Measurements from ENCODE around the gene ELFN2. TPM values are rescaled to one million over a fixed set of nuclear protein-coding genes. Genes with fewer than 3 reads are reported as not detected.

The ELFN2 gene
- total and polyA plus RNA-seq, 8 donors = 0.70 to 4.9 (median 1.5) TPM

GRCh38 chr22:37460684-37461083, 33.4 kb upstream of the ELFN2 start:
- H3K4me1 ChIP-seq = peaks cover 0 to 3% of the 10 kb centered on the region in 2 donors
- no peaks in the 10 kb centered on the region for H3K9me3 ChIP-seq
- intact Hi-C loops (cut with DNase I) = no loop called here
- peaks cover 0 to 2% of the 10 kb centered on the region in 2 donors for H3K36me3 ChIP-seq
- ATAC-seq (no peak), DNase-seq (no peak)
- TF ChIP-seq CTCF (IDR thresholded peaks at IDR 0.05) = no peak
- H3K27ac ChIP-seq = no peak overlapping the region
- H3K27me3 ChIP-seq = peaks cover 0 to 22% of the 10 kb centered on the region in 2 donors
- no peak overlapping the region for H3K4me3 ChIP-seq

GRCh38 chr22:37459206-37459605, 31.9 kb upstream of the ELFN2 start:
- Histone ChIP-seq H3K36me3 (no peaks in the 10 kb centered on the region), H3K27ac (no peak overlapping the region), H3K4me3 (no peak overlapping the region), H3K4me1 (peaks cover 0 to 5% of the 10 kb centered on the region in 2 donors), H3K9me3 (no peaks in the 10 kb centered on the region), H3K27me3 (peaks cover 0 to 26% of the 10 kb centered on the region in 2 donors)
- DNase-seq = no peak
- intact Hi-C loops (cut with DNase I) = loop anchor here in 1 of 2 donors (10.0 kb wide), 1 partner anchor 144 kb away; no protein-coding TSS in a partner anchor
- TF ChIP-seq CTCF (IDR thresholded peaks at IDR 0.05) = no peak
- no peak for ATAC-seq

GRCh38 chr22:37457093-37457893, 30.0 kb upstream of the ELFN2 start:
- TF ChIP-seq CTCF (IDR thresholded peaks at IDR 0.05) = peak; percentile 82 to 93
- peak; percentile 84 for ATAC-seq
- H3K27me3 ChIP-seq = peaks cover 0 to 23% of the 10 kb centered on the region in 2 donors
- H3K4me3 ChIP-seq = no peak overlapping the region
- no peaks in the 10 kb centered on the region for H3K9me3 ChIP-seq
- H3K36me3 ChIP-seq = no peaks in the 10 kb centered on the region
- no peak overlapping the region for H3K27ac ChIP-seq
- peak; percentile 27 to 91 (median 71) for DNase-seq
- H3K4me1 ChIP-seq = peaks cover 0 to 5% of the 10 kb centered on the region in 2 donors
- intact Hi-C loops (cut with DNase I) = loop anchor here in 1 of 2 donors (10.0 kb wide), 1 partner anchor 142 kb away; no protein-coding TSS in a partner anchor

- TF ChIP-seq CTCF (IDR thresholded peaks at IDR 0.05) = no peak
- Histone ChIP-seq H3K27ac (no peak overlapping the region), H3K9me3 (no peaks in the 10 kb centered on the region), H3K27me3 (peaks cover 0 to 18% of the 10 kb centered on the region in 2 donors), H3K4me3 (no peak overlapping the region), H3K4me1 (peaks cover 0 to 5% of the 10 kb centered on the region in 2 donors), H3K36me3 (no peaks in the 10 kb centered on the region)
- intact Hi-C loops (cut with DNase I) = loop anchor here in 1 of 2 donors (10.0 kb wide), 1 partner anchor 142 kb away; no protein-coding TSS in a partner anchor
- ATAC-seq (no peak), DNase-seq (peak in 1 of 4 donors; percentile 62)
Observed at GRCh38 chr22:37456346-37456745, 29.1 kb upstream of the ELFN2 start.

- H3K4me1 ChIP-seq = peaks cover 0 to 5% of the 10 kb centered on the region in 2 donors
- no peaks in the 10 kb centered on the region for H3K9me3 ChIP-seq
- no peak overlapping the region for H3K4me3 ChIP-seq
- peak in 1 of 4 donors; percentile 26 for DNase-seq
- no peak for ATAC-seq
- no peak for TF ChIP-seq CTCF (IDR thresholded peaks at IDR 0.05)
- H3K27ac ChIP-seq = no peak overlapping the region
- intact Hi-C loops (cut with DNase I) = loop anchor here in 1 of 2 donors (10.0 kb wide), 1 partner anchor 141 kb away; no protein-coding TSS in a partner anchor
- peaks cover 0 to 18% of the 10 kb centered on the region in 2 donors for H3K27me3 ChIP-seq
- no peaks in the 10 kb centered on the region for H3K36me3 ChIP-seq
Observed at GRCh38 chr22:37455896-37456295, 28.6 kb upstream of the ELFN2 start.

Measured in left lung (tissue), 10 donors.